ENCODE results near the gene FILIP1L.

The FILIP1L gene

GRCh38 chr3:99829844-99830243 lies 284.5 kb downstream of the FILIP1L start:
- no peak for DNase-seq

- no peak for DNase-seq
Observed at GRCh38 chr3:99825004-99825640, 289.2 kb downstream of the FILIP1L start.

GRCh38 chr3:99823723-99824711 lies 290.3 kb downstream of the FILIP1L start:
- no peak for DNase-seq

GRCh38 chr3:99818818-99819217 lies 295.5 kb downstream of the FILIP1L start:
- DNase-seq: no peak

- peak; percentile 91 to 95 (median 94) for DNase-seq
Observed at GRCh38 chr3:99817437-99818240, 296.7 kb downstream of the FILIP1L start, which contains the start of gene CMSS1. Gene CMSS1 (plus strand): TSS chr3:99817862.

GRCh38 chr3:99817047-99817436 lies 297.3 kb downstream of the FILIP1L start:
- no peak for DNase-seq

GRCh38 chr3:99810403-99810802 lies 303.9 kb downstream of the FILIP1L start:
- no peak for DNase-seq

- DNase-seq: no peak
Observed at GRCh38 chr3:99809565-99809964, 304.7 kb downstream of the FILIP1L start.

GRCh38 chr3:99808163-99808794 lies 306.0 kb downstream of the FILIP1L start:
- peak in 1 of 4 experiments; percentile 4 for DNase-seq

- DNase-seq: no peak
Observed at GRCh38 chr3:99805160-99805559, 309.1 kb downstream of the FILIP1L start.

- no peak for DNase-seq
Observed at GRCh38 chr3:99803297-99803696, 311.0 kb downstream of the FILIP1L start.

- DNase-seq: no peak
Observed at GRCh38 chr3:99799422-99799821, 314.9 kb downstream of the FILIP1L start.

GRCh38 chr3:99795573-99795972 lies 318.7 kb downstream of the FILIP1L start:
- DNase-seq: no peak

GRCh38 chr3:99794485-99794884 lies 319.8 kb downstream of the FILIP1L start:
- no peak for DNase-seq

GRCh38 chr3:99789011-99789721 lies 325.1 kb downstream of the FILIP1L start:
- no peak for DNase-seq

Measured in activated CD4-positive, CD25-positive, alpha-beta regulatory T cell (primary cell).